ENCODE measurements around the gene TLX2. TPM values are rescaled to one million over a fixed set of nuclear protein-coding genes. Genes with fewer than 3 reads are reported as not detected.
"Not testable (repeated sequence)": the region's sequence is repeated elsewhere in the genome, so short reads cannot be mapped to it uniquely, and the experiment has no call there.

TLX2 gene
- polyA plus RNA-seq, 1 donor from 2014 or later = not detected

DNA sequence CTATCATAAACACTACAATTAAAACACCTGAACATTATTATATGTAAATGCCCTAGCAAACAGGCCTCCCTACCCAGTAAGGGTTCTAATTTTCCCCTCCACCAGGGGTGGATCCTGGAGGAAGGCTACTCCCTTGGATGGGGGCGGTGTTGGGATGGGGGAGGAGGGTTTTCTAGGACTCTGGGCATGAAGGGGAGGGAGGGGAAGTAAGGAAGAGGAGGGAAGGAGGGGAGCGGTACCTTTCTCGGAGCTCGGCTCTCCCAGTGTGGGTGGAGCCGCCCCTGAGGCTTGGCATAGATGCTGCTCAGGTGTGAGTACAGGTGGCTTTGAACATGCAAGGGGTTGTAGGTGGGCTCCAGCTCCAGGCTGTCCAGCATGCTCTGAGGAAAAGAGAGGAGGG is 45.7 kb downstream of the TLX2 start:
- Mint-ChIP-seq H3K4me1 (peaks cover 5 to 8% (median 7%) of the 10 kb centered on the region in 3 donors), H3K27me3 (peaks cover 3% of the 10 kb centered on the region), H3K4me3 (no peak overlapping the region), H3K27ac (peak overlapping the region in 1 of 3 donors; percentile 76), H3K9me3 (no peaks in the 10 kb centered on the region), H3K36me3 (peaks cover 4% of the 10 kb centered on the region)

DNA sequence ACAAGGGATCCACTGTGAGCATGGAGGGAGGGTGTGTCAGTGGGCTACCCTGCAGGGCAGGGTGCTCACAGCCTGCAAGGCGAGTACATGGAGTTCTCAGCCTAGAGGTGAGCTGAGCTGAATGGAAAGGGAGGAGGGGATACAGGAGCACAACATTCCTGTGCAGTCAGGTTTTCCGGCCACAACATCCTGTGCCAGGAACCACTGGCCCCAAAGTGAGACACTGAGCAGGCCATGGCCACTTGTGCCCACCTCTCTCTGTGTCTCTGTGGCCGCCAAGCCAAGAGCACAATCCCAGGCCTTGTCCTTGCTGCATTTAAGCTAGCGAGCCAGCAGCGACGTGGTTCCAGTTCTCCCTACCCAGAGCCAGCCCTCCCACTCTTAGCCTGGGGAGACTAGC is 46.3 kb downstream of the TLX2 start:
- Mint-ChIP-seq H3K27me3 (peaks cover 3% of the 10 kb centered on the region), H3K27ac (no peak overlapping the region), H3K4me1 (peaks cover 0 to 6% (median 4%) of the 10 kb centered on the region in 3 donors), H3K4me3 (no peak overlapping the region), H3K9me3 (no peaks in the 10 kb centered on the region), H3K36me3 (peaks cover 4% of the 10 kb centered on the region)

- not testable (repeated sequence) for H3K36me3 Mint-ChIP-seq, H3K27me3 Mint-ChIP-seq, H3K9me3 Mint-ChIP-seq, H3K27ac Mint-ChIP-seq, H3K4me3 Mint-ChIP-seq, H3K4me1 Mint-ChIP-seq
Observed at GRCh38 chr2:74561022-74561421, 46.8 kb downstream of the TLX2 start.

GRCh38 chr2:74562126-74562775 is 48.0 kb downstream of the TLX2 start:
- H3K9me3 Mint-ChIP-seq = no peaks in the 10 kb centered on the region
- H3K36me3 Mint-ChIP-seq = peaks cover 5% of the 10 kb centered on the region
- peaks cover 0 to 2% (median 0%) of the 10 kb centered on the region in 3 donors for H3K4me1 Mint-ChIP-seq
- H3K27me3 Mint-ChIP-seq = peaks cover 3% of the 10 kb centered on the region
- H3K4me3 Mint-ChIP-seq = no peak overlapping the region
- H3K27ac Mint-ChIP-seq = no peak overlapping the region

DNA sequence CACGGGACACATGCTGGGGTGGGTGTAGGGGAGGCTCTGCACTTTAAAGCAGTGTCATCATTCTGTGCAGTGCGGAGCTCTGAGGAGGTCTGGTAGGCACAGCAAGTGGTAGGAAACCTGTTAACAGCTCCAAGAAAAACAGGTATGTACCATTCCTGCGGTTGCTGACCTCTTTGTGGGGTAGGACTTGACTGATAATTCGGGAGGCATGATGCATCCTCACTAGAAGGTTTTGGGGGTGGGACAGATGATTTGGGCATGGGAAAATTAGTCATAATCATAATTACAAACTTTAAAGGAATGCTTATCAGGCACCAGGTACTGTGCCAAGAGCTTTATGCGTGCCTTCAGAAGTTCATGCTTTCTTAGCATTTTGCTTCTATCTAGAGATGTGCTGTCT is 50.0 kb downstream of the TLX2 start:
- Mint-ChIP-seq H3K36me3 (peaks cover 5% of the 10 kb centered on the region), H3K9me3 (no peaks in the 10 kb centered on the region), H3K4me1 (peaks cover 0 to 6% (median 2%) of the 10 kb centered on the region in 3 donors), H3K4me3 (no peak overlapping the region), H3K27me3 (peaks cover 3% of the 10 kb centered on the region), H3K27ac (no peak overlapping the region)

DNA sequence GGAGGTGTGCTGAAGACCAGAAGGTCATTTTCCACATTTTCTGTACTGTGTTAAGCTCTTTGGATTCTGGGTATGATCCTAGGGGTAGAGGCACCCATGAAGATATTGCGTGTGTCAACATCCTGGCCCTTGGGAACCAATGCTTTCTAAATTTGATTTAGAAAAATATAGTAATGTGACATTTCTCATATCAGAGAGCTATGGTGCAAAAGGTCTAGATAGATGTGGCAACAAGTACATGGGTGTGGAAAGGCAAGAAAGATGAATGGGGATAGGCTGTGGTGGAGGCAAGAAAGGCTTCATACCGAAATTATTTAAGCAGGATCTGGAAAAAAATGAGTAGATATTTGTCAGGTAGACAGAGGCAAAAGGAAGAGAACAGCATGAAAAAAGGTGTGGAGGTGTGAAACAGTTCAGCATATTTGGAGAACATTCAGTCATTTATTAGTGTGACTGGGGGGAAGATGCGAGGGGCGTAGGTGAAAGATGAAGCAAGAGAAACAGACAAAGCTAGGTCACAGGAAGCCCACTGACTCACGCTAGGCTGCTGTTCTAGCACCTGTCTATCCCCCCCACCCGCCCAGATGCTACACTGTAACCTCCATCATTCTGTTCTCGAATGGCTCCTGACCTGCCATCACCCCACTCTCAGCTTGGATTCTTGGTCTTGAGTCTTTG is 52.0 kb downstream of the TLX2 start:
- no peaks in the 10 kb centered on the region for H3K9me3 Mint-ChIP-seq
- H3K4me3 Mint-ChIP-seq = no peak overlapping the region
- no peaks in the 10 kb centered on the region for H3K27me3 Mint-ChIP-seq
- H3K36me3 Mint-ChIP-seq = peaks cover 4% of the 10 kb centered on the region
- peak overlapping the region in 1 of 3 donors; percentile 29 for H3K27ac Mint-ChIP-seq
- H3K4me1 Mint-ChIP-seq = peaks cover 1 to 6% (median 4%) of the 10 kb centered on the region in 3 donors

DNA sequence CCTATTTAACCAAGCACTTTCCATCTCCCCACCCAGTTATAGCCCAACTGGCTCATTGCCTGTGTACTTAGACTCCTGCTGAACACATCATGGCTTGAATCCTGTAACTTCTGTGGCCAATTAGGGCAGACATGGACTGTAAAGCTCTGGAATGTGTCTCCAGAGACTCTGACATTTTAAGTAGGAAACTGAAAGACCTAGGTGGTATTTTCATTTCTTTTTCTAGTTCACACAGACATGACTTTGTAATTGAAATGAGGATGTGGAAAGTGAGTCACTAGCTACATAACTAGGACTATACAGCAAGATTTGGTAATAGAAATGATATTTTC is 52.5 kb downstream of the TLX2 start:
- Mint-ChIP-seq H3K27ac (no peak overlapping the region), H3K9me3 (no peaks in the 10 kb centered on the region), H3K4me1 (peaks cover 1 to 6% (median 4%) of the 10 kb centered on the region in 3 donors), H3K4me3 (no peak overlapping the region), H3K36me3 (peaks cover 3% of the 10 kb centered on the region), H3K27me3 (no peaks in the 10 kb centered on the region)

Other genes with a start within 250 kb of the TLX2 start
- 1.2 TPM for gene SLC4A5, start 171.0 kb upstream of the TLX2 start, polyA plus RNA-seq
- 71.4 TPM for gene DCTN1, start 134.1 kb upstream of the TLX2 start, polyA plus RNA-seq
- gene C2orf81, start 92.8 kb upstream of the TLX2 start, polyA plus RNA-seq = 5.6 TPM
- 39.0 TPM for gene WDR54, start 92.7 kb upstream of the TLX2 start, polyA plus RNA-seq
- gene RTKN, start 72.5 kb upstream of the TLX2 start, polyA plus RNA-seq = 0.88 TPM
- 11.4 TPM for gene INO80B, start 59.4 kb upstream of the TLX2 start, polyA plus RNA-seq
- gene WBP1, start 56.0 kb upstream of the TLX2 start, polyA plus RNA-seq = 39.5 TPM
- 37.7 TPM for gene MOGS, start 49.1 kb upstream of the TLX2 start, polyA plus RNA-seq
- gene MRPL53, start 41.8 kb upstream of the TLX2 start, polyA plus RNA-seq = 144 TPM
- gene CCDC142, start 31.5 kb upstream of the TLX2 start, polyA plus RNA-seq = 9.2 TPM
- 26.4 TPM for gene TTC31, start 31.4 kb upstream of the TLX2 start, polyA plus RNA-seq
- not detected for gene LBX2, start 14.8 kb upstream of the TLX2 start, polyA plus RNA-seq
- gene PCGF1, start 6.8 kb upstream of the TLX2 start, polyA plus RNA-seq = 14.7 TPM
- 0.70 TPM for gene DQX1, start 11.8 kb downstream of the TLX2 start, polyA plus RNA-seq
- gene AUP1, start 15.3 kb downstream of the TLX2 start, polyA plus RNA-seq = 108 TPM
- gene HTRA2, start 15.5 kb downstream of the TLX2 start, polyA plus RNA-seq = 34.4 TPM
- gene LOXL3, start 39.5 kb downstream of the TLX2 start, polyA plus RNA-seq = 0.74 TPM
- 48.9 TPM for gene DOK1, start 40.3 kb downstream of the TLX2 start, polyA plus RNA-seq
- not detected for gene M1AP, start 133.9 kb downstream of the TLX2 start, polyA plus RNA-seq
- gene SEMA4F, start 139.8 kb downstream of the TLX2 start, polyA plus RNA-seq = 6.4 TPM

Measured in IgD-negative memory B cell (primary cell).